H1 (cell line): ENCODE results near the gene AP3D1. TPM values are rescaled to one million over a fixed set of nuclear protein-coding genes. Genes with fewer than 3 reads are reported as not detected.

Experiments
- RFX5 ChIP-seq: IDR thresholded peaks from 2 replicates; pipeline ENCODE4 v1.6.1; 2011; ENCODE audit warnings: low read depth, low read length, improper control_type of control experiment, borderline replicate concordance
- SIX5 ChIP-seq: IDR thresholded peaks from 2 replicates; pipeline ENCODE4 v1.6.1; 2011; ENCODE audit warnings: mild to moderate bottlenecking, low read depth, low read length
- USF2 ChIP-seq: IDR thresholded peaks from 2 replicates; pipeline ENCODE4 v1.6.1; 2011; ENCODE audit warnings: low read length, improper control_type of control experiment
- polyA plus RNA-seq, 7 experiments: library from polyadenylated mRNA; depleted of rRNA in 3 of 7; stranded (reverse) in 5 of 7; unstranded in 2 of 7; fragments of >200 nt in 5 of 7; fragments of 200-250 nt in 2 of 7; gene quantifications; 1 replicate in 5 of 7; 2 replicates in 1 of 7; 4 replicates in 1 of 7; pipeline versions ENCODE4 v1.2.1 to v1.2.3, GENCODE V29; 2011 to 2013; ENCODE audit warnings: missing spikeins in 2 of 7, mixed read lengths in 2 of 7
- total RNA-seq: library from RNA; stranded (reverse); fragmentation: NEBNext Ultra II Directional; extraction: Animal tissue kit (Norgen Biotek cat#: 25700); gene quantifications from 2 replicates; pipeline ENCODE4 v1.2.1, GENCODE V29; 2021

AP3D1 gene
- total and polyA plus RNA-seq, 2 of the 8 experiments (the other 6 are each of a cell fraction or from before 2014, with no cell fraction given): 161 to 174 TPM

DNA sequence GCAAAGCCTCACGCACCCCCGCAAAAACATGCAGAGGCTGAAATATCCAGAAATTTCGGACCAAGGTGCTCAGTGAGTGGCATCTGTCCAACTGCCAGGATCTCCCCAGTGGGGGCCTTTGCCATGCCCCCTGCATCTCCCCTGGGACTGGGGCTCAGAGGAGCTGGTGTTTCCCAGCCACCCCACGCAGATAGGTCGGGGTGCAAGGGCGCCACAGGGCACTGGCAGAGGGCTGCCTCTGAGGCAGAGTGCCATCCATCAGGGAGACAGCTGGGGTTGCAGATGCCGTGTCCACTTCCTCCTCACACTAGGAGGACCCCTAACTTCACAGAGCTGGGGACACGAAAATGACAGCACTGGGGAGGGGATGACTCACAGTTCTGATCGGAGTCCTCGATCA lies 28.4 kb downstream of the AP3D1 start (continued):
- TF ChIP-seq RFX5: no peak
- no peak for TF ChIP-seq USF2
- TF ChIP-seq SIX5: no peak
- TF ChIP-seq, all 59 proteins: peak for 0
